Epithelial cell of prostate (primary cell): Measurements from ENCODE around the gene RAB40C.

Source experiments
- DNase-seq: peaks from one replicate; pipeline ENCODE4 v3.0.0-alpha.2; 2011; ENCODE audit warnings: low read depth, low spot score
- H3K27ac ChIP-seq: fragments of 450-650 bp; 2 replicates; pipeline ENCODE4 v1.5.1; 2017; ENCODE audit warnings: mild to moderate bottlenecking

The RAB40C gene

GRCh38 chr16:627454-628239 is 37.8 kb downstream of the RAB40C start:
- no peak overlapping the region for H3K27ac ChIP-seq
- no peak for DNase-seq

- H3K27ac ChIP-seq: no peak overlapping the region
- no peak for DNase-seq
These were observed 38.6 kb downstream of the RAB40C start for GRCh38 chr16:628321-629061.

- no peak for DNase-seq
- H3K27ac ChIP-seq: no peak overlapping the region
These were observed 39.4 kb downstream of the RAB40C start for GRCh38 chr16:629185-629832.

- H3K27ac ChIP-seq: no peak overlapping the region
- DNase-seq: no peak
These were observed 40.0 kb downstream of the RAB40C start for GRCh38 chr16:629833-630248.

GRCh38 chr16:630249-630814 is 40.5 kb downstream of the RAB40C start:
- no peak overlapping the region for H3K27ac ChIP-seq
- DNase-seq: no peak

GRCh38 chr16:630815-631405 is 41.0 kb downstream of the RAB40C start, which contains the start of gene WFIKKN1:
Gene WFIKKN1, plus strand, starts transcription at chr16:630985. Its CDS starts 269 bp downstream, at chr16:631254.
- no peak for DNase-seq
- H3K27ac ChIP-seq: no peak within 1 kb of the TSS

GRCh38 chr16:631808-632358 is 42.0 kb downstream of the RAB40C start:
- no peak for DNase-seq

GRCh38 chr16:632486-633335 is 42.8 kb downstream of the RAB40C start:
- H3K27ac ChIP-seq: no peak overlapping the region
- no peak for DNase-seq

More at GRCh38 chr16:631808-632358, 42.0 kb downstream of the RAB40C start:
- no peak overlapping the region for H3K27ac ChIP-seq

GRCh38 chr16:633336-634050 is 43.6 kb downstream of the RAB40C start:
- H3K27ac ChIP-seq: no peak overlapping the region
- DNase-seq: no peak

GRCh38 chr16:634051-634670 is 44.3 kb downstream of the RAB40C start:
- no peak for DNase-seq
- H3K27ac ChIP-seq: no peak overlapping the region

GRCh38 chr16:634996-635395 is 45.1 kb downstream of the RAB40C start:
- DNase-seq: no peak
- no peak overlapping the region for H3K27ac ChIP-seq

- peak overlapping the region; percentile 78 for H3K27ac ChIP-seq
- DNase-seq: no peak
These were observed 45.8 kb downstream of the RAB40C start for GRCh38 chr16:635573-636205.

- peak within 1 kb of the TSS; percentile 78 for H3K27ac ChIP-seq
- DNase-seq: peak; percentile 68
These were observed 46.6 kb downstream of the RAB40C start, which contains the start of gene METTL26 for GRCh38 chr16:636206-637080. Gene METTL26, minus strand, starts transcription at chr16:636305. Its CDS starts 15 bp downstream, at chr16:636290.

- peak overlapping the region; percentile 78 for H3K27ac ChIP-seq
- DNase-seq: no peak
These were observed 47.5 kb downstream of the RAB40C start for GRCh38 chr16:637081-638018.

GRCh38 chr16:638034-638543 is 48.2 kb downstream of the RAB40C start:
- no peak for DNase-seq
- H3K27ac ChIP-seq: no peak overlapping the region
